CD4-positive, alpha-beta T cell (primary cell): ENCODE results near the gene MBD1. TPM values are rescaled to one million over a fixed set of nuclear protein-coding genes. Genes with fewer than 3 reads are reported as not detected.

Experiments used
- ATAC-seq: fragments of 200-7000 bp; cut with Tn5 transposase; one replicate; pipeline ENCODE4 v1.10.0; 2022; ENCODE audit warnings: mild to moderate bottlenecking; ENCODE audit not compliant: poor library complexity
- CTCF ChIA-PET: fragments of 350-600 bp; sonication (Branson Sonifier 250); formaldehyde crosslinking; loops from one replicate; lab custom pipeline; 2021; ENCODE audit warnings: antibody characterized with exemption, inconsistent platforms; lab: Charles Lee
- POLR2A ChIA-PET: fragments of 350-600 bp; sonication (Branson Sonifier 250); formaldehyde crosslinking; loops from one replicate; lab custom pipeline; 2021; ENCODE audit warnings: antibody characterized with exemption, inconsistent platforms; lab: Charles Lee
- DNase-seq, 14 experiments: peaks; one replicate each; pipeline ENCODE4 v3.0.0-alpha.2; 2013 to 2020; ENCODE audit warnings: mixed read lengths in 2 of 14
- H3K27ac ChIP-seq, 2 donors: one replicate each; pipeline versions ENCODE4 v1.5.1 to v1.7.0; 2013; ENCODE audit warnings: low read length in 2 of 2, low read depth in 1 of 2, mild to moderate bottlenecking in 1 of 2
- H3K27me3 ChIP-seq, 2 experiments: 1 replicate in 1 of 2; 2 replicates in 1 of 2; pipeline versions ENCODE4 v1.6.1 to v1.7.0; 2013; ENCODE audit warnings: low read length in 2 of 2, control low read depth in 1 of 2, mild to moderate bottlenecking in 1 of 2, moderate library complexity in 1 of 2; ENCODE audit not compliant: insufficient read depth in 2 of 2, control insufficient read depth in 1 of 2
- H3K36me3 ChIP-seq: one replicate; pipeline ENCODE4 v1.6.1; 2013; ENCODE audit warnings: low read length, control low read depth; ENCODE audit not compliant: insufficient read depth
- H3K4me1 ChIP-seq: one replicate; pipeline ENCODE4 v1.6.1; 2013; ENCODE audit warnings: low read length, control low read depth; ENCODE audit not compliant: insufficient read depth
- H3K4me3 ChIP-seq: one replicate; pipeline ENCODE4 v1.5.1; 2013; ENCODE audit warnings: mild to moderate bottlenecking, low read length, moderate library complexity
- H3K9me3 ChIP-seq, 2 experiments: 1 replicate in 1 of 2; 2 replicates in 1 of 2; pipeline versions ENCODE4 v1.6.1 to v1.7.0; 2013; ENCODE audit warnings: low read length in 2 of 2, mild to moderate bottlenecking in 2 of 2, control low read depth in 1 of 2, moderate library complexity in 1 of 2; ENCODE audit not compliant: control insufficient read depth in 1 of 2, insufficient read depth in 1 of 2
- H3K27ac Mint-ChIP-seq: one replicate; pipeline ENCODE4 v1.8.0; 2020; ENCODE audit warnings: mixed read lengths
- H3K27me3 Mint-ChIP-seq: one replicate; pipeline ENCODE4 v1.8.0; 2021; ENCODE audit warnings: mixed read lengths
- H3K36me3 Mint-ChIP-seq: one replicate; pipeline ENCODE4 v1.8.0; 2021; ENCODE audit warnings: low read depth, mixed read lengths
- H3K4me1 Mint-ChIP-seq: one replicate; pipeline ENCODE4 v1.8.0; 2021; ENCODE audit warnings: low read depth, mixed read lengths
- H3K4me3 Mint-ChIP-seq: one replicate; pipeline ENCODE4 v1.8.0; 2020; ENCODE audit warnings: mild to moderate bottlenecking, mixed read lengths
- H3K9me3 Mint-ChIP-seq: one replicate; pipeline ENCODE4 v1.8.0; 2020; ENCODE audit warnings: mixed read lengths
- intact Hi-C, 2 experiments: fragments of 100-400 bp; cut with DNase I in 1 of 2; cut with micrococcal nuclease in 1 of 2; formaldehyde crosslinking; loops; one replicate each; pipeline versions ENCODE4 v1.15.1 to v1.9.0; 2023 to 2025; cut with DNase I, micrococcal nuclease
- total RNA-seq, 174 experiments: library from RNA in 2 of 174; stranded (reverse) in 2 of 174; gene quantifications; one replicate each; pipeline ENCODE4 v1.2.3 and lab custom pipeline; 2021 to 2026
- TF ChIP-seq, protein P1 (sequence below): fragments of 200-600 bp; IDR thresholded peaks from one replicate; pipeline ENCODE4 v1.8.0; 2022; ENCODE audit warnings: antibody characterized with exemption, mild to moderate bottlenecking

MBD1 gene
- total RNA-seq, 2 experiments from 2014 or later: 103 to 107 TPM

DNA sequence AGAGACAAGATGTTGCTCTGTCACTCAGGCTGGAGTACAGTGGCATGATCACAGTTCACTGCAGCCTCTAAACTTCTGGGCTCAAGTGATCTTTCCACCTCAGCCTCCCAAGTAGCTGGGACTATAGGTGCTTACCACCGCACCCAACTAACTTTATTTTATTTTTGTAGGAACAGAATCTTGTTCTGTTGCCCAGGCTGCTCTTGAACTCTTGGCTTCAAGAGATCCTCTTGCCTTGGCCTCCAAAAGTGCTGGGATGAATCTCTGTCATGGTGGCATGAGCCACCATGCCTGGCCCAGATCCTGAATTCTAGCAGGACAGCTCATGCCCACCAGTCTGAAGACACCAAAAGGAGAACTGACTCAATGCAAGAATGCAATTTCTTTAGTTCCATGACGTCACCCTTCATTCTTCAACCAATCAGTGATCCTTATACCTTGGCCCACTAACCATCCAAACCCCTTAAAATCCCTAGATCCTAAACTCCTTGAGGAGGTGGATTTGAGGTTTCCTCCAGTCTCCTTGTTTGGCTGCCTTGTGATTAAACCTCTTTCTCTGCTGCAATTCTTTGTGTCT lies 31.8 kb upstream of the MBD1 start:
- no peak for ATAC-seq

DNA sequence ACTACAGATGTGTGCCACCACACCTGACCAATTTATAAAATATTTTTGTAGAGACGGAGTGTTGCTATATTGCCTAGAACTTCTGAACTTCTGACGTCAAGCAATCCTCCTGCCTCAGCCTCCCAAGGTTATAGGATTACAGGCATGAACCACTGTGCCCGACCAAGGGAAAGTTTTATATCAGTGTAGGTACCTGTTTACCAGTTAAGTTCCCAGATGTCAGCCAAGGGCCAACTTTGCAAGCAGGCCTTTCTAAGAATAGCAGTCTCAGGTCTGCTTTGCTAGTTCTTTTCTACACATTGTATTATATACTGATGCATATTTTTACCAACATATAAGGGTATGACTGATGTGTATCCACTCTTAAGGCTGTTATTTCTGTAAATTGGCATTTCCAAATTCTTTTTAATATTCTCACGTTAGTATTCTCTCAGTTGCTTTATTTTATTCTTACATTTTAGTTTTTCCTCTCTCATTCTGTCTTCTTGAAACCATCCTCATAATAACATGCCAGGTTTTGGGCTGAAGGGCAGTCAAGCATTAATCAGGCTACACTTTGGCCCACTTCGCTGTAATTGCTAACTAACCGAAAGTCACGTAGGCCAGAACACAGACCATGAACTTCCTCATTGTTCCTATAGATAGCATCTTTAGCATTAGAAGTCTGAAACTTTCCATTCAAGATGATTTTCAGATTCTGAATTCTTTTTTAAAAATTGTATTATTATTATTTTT lies 31.1 kb upstream of the MBD1 start:
- ATAC-seq (no peak), DNase-seq (no peak)
- H3K4me3 Mint-ChIP-seq: no peak overlapping the region
- peaks cover 10% of the 10 kb centered on the region for H3K4me1 Mint-ChIP-seq
- intact Hi-C loops: no loop called here
- Histone ChIP-seq H3K9me3 (no peaks in the 10 kb centered on the region), H3K4me3 (no peak overlapping the region), H3K4me1 (peaks cover 7% of the 10 kb centered on the region), H3K27me3 (peaks cover 0 to 4% of the 10 kb centered on the region in 2 experiments), H3K36me3 (no peaks in the 10 kb centered on the region), H3K27ac (no peak overlapping the region)
- POLR2A ChIA-PET: no interaction called here
- CTCF ChIA-PET: no interaction called here
- H3K9me3 Mint-ChIP-seq: no peaks in the 10 kb centered on the region
- TF ChIP-seq, protein P1, sequence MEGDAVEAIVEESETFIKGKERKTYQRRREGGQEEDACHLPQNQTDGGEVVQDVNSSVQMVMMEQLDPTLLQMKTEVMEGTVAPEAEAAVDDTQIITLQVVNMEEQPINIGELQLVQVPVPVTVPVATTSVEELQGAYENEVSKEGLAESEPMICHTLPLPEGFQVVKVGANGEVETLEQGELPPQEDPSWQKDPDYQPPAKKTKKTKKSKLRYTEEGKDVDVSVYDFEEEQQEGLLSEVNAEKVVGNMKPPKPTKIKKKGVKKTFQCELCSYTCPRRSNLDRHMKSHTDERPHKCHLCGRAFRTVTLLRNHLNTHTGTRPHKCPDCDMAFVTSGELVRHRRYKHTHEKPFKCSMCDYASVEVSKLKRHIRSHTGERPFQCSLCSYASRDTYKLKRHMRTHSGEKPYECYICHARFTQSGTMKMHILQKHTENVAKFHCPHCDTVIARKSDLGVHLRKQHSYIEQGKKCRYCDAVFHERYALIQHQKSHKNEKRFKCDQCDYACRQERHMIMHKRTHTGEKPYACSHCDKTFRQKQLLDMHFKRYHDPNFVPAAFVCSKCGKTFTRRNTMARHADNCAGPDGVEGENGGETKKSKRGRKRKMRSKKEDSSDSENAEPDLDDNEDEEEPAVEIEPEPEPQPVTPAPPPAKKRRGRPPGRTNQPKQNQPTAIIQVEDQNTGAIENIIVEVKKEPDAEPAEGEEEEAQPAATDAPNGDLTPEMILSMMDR: no peak
- no peaks in the 10 kb centered on the region for H3K36me3 Mint-ChIP-seq
- H3K27ac Mint-ChIP-seq: no peak overlapping the region
- H3K27me3 Mint-ChIP-seq: peaks cover 39% of the 10 kb centered on the region

More for the DNA sequence above, 31.8 kb upstream of the MBD1 start:
- H3K36me3 Mint-ChIP-seq: no peaks in the 10 kb centered on the region
- H3K27ac Mint-ChIP-seq: no peak overlapping the region
- H3K9me3 ChIP-seq: no peaks in the 10 kb centered on the region
- no peak overlapping the region for H3K27ac ChIP-seq
- intact Hi-C loops: no loop called here
- no peaks in the 10 kb centered on the region for H3K9me3 Mint-ChIP-seq
- no peaks in the 10 kb centered on the region for H3K36me3 ChIP-seq
- peaks cover 0 to 4% of the 10 kb centered on the region in 2 experiments for H3K27me3 ChIP-seq
- DNase-seq: no peak
- H3K4me1 ChIP-seq: peaks cover 2% of the 10 kb centered on the region
- POLR2A ChIA-PET: no interaction called here
- H3K4me3 Mint-ChIP-seq: no peak overlapping the region
- CTCF ChIA-PET: no interaction called here
- peaks cover 4% of the 10 kb centered on the region for H3K4me1 Mint-ChIP-seq
- H3K27me3 Mint-ChIP-seq: peaks cover 37% of the 10 kb centered on the region
- no peak overlapping the region for H3K4me3 ChIP-seq
- TF ChIP-seq, protein P1: no peak

DNA sequence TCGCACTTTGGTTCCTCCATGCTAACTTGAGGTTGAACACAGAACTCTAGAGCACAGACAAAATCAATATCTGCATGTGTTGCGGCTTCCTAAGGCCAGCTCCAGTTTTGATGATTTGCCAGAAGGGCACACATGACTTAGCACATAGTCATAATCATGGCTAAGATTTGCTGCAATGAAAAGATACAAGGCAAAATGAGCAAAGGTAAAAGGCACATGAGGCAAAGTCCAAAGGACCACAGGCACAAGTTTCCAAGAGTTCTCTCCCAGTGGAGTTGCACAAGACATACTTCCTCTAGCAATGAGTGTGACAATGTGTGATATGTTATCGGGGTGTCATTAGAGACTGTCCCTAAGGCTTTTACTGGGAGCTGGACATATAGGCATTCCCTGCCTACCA lies 30.3 kb upstream of the MBD1 start:
- TF ChIP-seq, protein P1: no peak
- Mint-ChIP-seq H3K27me3 (peaks cover 35% of the 10 kb centered on the region), H3K4me1 (peaks cover 18% of the 10 kb centered on the region), H3K4me3 (no peak overlapping the region), H3K9me3 (no peaks in the 10 kb centered on the region), H3K27ac (no peak overlapping the region), H3K36me3 (no peaks in the 10 kb centered on the region)
- no peak overlapping the region for H3K4me3 ChIP-seq
- no peak for ATAC-seq
- no peak overlapping the region for H3K27ac ChIP-seq
- H3K36me3 ChIP-seq: no peaks in the 10 kb centered on the region
- intact Hi-C loops: no loop called here
- peaks cover 12% of the 10 kb centered on the region for H3K4me1 ChIP-seq
- DNase-seq: no peak
- no peaks in the 10 kb centered on the region for H3K9me3 ChIP-seq
- POLR2A ChIA-PET: no interaction called here
- CTCF ChIA-PET: no interaction called here
- peaks cover 0 to 1% of the 10 kb centered on the region in 2 experiments for H3K27me3 ChIP-seq
